IPS-20b (cell line): ENCODE measurements around the gene C1QA.

Experiments used
- H3K27ac ChIP-seq: one replicate; pipeline ENCODE4 v1.5.1; 2013; ENCODE audit warnings: low read length
- H3K27me3 ChIP-seq: 2 replicates; pipeline ENCODE4 v1.6.1; 2013; ENCODE audit warnings: mild to moderate bottlenecking, low read length, inconsistent platforms; ENCODE audit not compliant: insufficient read depth
- H3K36me3 ChIP-seq: 2 replicates; pipeline ENCODE4 v1.6.1; 2013; ENCODE audit warnings: low read depth, mild to moderate bottlenecking, inconsistent platforms, low read length, moderate library complexity; ENCODE audit not compliant: insufficient read depth
- H3K4me1 ChIP-seq: 2 replicates; pipeline ENCODE4 v1.6.1; 2013; ENCODE audit warnings: mild to moderate bottlenecking, control low read depth, inconsistent platforms, low read length, moderate library complexity; ENCODE audit not compliant: insufficient read depth
- H3K4me3 ChIP-seq: 2 replicates; pipeline ENCODE4 v1.5.1; 2013; ENCODE audit warnings: mild to moderate bottlenecking, low read length, inconsistent platforms
- H3K9ac ChIP-seq: 2 replicates; pipeline ENCODE4 v1.6.1; 2013; ENCODE audit warnings: low read depth, mild to moderate bottlenecking, inconsistent platforms, low read length, moderate library complexity
- H3K9me3 ChIP-seq: 2 replicates; pipeline ENCODE4 v1.6.1; 2013; ENCODE audit warnings: mild to moderate bottlenecking, low read depth, low read length, inconsistent platforms; ENCODE audit not compliant: insufficient read depth

Gene C1QA

GRCh38 chr1:22600071-22600816, 36.2 kb upstream of the C1QA start:
- Histone ChIP-seq H3K4me3 (no peak overlapping the region), H3K27me3 (peaks cover 18% of the 10 kb centered on the region), H3K9me3 (no peaks in the 10 kb centered on the region), H3K36me3 (no peaks in the 10 kb centered on the region), H3K27ac (no peak overlapping the region), H3K9ac (no peak overlapping the region), H3K4me1 (no peaks in the 10 kb centered on the region)

DNA sequence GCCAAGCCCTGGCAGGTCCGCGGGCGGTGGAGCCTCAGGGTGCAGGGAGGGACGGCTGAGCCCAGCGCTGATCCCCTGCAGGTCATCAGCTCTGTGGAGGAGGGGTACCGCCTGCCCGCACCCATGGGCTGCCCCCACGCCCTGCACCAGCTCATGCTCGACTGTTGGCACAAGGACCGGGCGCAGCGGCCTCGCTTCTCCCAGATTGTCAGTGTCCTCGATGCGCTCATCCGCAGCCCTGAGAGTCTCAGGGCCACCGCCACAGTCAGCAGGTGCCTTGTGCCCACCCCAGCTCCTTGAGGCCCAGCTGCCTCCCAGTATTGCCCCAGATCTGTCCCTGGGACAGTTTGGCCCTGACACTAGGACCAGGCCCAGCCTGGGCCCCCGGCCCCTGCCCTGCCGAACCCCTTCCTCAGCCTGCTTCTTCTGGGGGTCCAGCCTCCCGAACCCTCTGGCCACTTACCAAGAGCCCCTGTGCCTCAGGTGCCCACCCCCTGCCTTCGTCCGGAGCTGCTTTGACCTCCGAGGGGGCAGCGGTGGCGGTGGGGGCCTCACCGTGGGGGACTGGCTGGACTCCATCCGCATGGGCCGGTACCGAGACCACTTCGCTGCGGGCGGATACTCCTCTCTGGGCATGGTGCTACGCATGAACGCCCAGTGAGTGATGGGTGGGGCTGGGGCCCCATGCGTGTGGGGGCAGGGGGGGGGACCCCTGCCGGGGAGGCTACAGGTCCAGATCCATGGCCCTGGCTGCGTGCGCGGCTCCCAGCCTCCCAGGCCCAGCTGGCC, 35.4 kb upstream of the C1QA start:
- Histone ChIP-seq H3K9ac (no peak overlapping the region), H3K27me3 (peaks cover 26% of the 10 kb centered on the region), H3K4me3 (no peak overlapping the region), H3K4me1 (no peaks in the 10 kb centered on the region), H3K36me3 (no peaks in the 10 kb centered on the region), H3K27ac (no peak overlapping the region), H3K9me3 (no peaks in the 10 kb centered on the region)

GRCh38 chr1:22601610-22602009, 34.8 kb upstream of the C1QA start:
- peaks cover 29% of the 10 kb centered on the region for H3K27me3 ChIP-seq
- no peaks in the 10 kb centered on the region for H3K36me3 ChIP-seq
- H3K9me3 ChIP-seq, result no peaks in the 10 kb centered on the region

GRCh38 chr1:22602060-22602740, 34.2 kb upstream of the C1QA start:
- Histone ChIP-seq H3K27me3 (peaks cover 33% of the 10 kb centered on the region), H3K36me3 (no peaks in the 10 kb centered on the region), H3K9me3 (no peaks in the 10 kb centered on the region), H3K27ac (no peak overlapping the region), H3K4me3 (no peak overlapping the region), H3K4me1 (no peaks in the 10 kb centered on the region), H3K9ac (no peak overlapping the region)

More at GRCh38 chr1:22601610-22602009, 34.8 kb upstream of the C1QA start:
- no peak overlapping the region for H3K9ac ChIP-seq
- H3K4me1 ChIP-seq, result no peaks in the 10 kb centered on the region
- H3K4me3 ChIP-seq, result no peak overlapping the region
- no peak overlapping the region for H3K27ac ChIP-seq

DNA sequence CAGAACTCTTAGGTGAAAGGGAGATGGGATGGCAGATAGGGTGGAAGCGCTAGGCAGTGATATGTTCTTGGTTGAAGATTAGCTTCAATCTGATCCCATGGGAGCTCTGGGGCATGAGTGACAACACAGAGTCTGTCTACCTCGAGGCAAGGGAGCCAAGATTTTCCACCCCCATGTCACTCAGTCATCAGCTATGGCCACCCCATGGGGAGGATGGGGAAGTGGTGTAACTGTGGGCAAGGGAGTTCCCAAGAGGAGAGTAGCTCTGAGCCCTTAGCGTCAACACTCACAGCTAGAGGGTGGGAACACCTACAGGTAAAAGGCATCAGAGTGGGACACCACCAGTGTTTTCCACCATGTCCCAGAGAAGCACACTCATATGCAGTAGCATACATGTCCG, 30.3 kb upstream of the C1QA start:
- peaks cover 64% of the 10 kb centered on the region for H3K27me3 ChIP-seq
- H3K9me3 ChIP-seq, result no peaks in the 10 kb centered on the region
- no peak overlapping the region for H3K4me3 ChIP-seq
- no peak overlapping the region for H3K9ac ChIP-seq
- no peak overlapping the region for H3K27ac ChIP-seq
- no peaks in the 10 kb centered on the region; the same call in 1 of the 2 replicates for H3K4me1 ChIP-seq
- no peaks in the 10 kb centered on the region for H3K36me3 ChIP-seq

DNA sequence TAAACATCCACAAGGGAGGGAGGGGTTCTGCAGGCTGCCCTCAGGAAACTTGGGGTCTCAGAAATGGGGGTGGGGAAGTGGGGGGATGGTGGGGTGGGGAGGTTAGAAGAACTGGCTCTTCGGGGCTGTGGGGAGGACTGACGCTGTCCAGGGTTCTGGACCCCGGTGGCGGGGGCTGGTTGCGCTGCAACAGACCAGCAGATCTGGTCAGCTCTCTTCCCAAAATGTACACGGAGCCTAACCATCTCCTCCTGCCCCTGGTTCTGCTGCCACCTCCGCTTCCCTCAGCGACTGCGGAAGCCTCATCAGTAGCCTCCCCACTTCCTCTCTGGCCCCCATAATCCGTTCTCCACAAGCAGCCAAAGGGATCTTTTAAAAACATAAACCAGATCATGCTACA, 29.3 kb upstream of the C1QA start:
- Histone ChIP-seq H3K36me3 (no peaks in the 10 kb centered on the region), H3K9ac (no peak overlapping the region), H3K27me3 (peaks cover 64% of the 10 kb centered on the region), H3K4me1 (no peaks in the 10 kb centered on the region; the same call in 1 of the 2 replicates), H3K9me3 (no peaks in the 10 kb centered on the region), H3K27ac (no peak overlapping the region), H3K4me3 (no peak overlapping the region)

- no peaks in the 10 kb centered on the region; the same call in 1 of the 2 replicates for H3K4me1 ChIP-seq
- no peaks in the 10 kb centered on the region for H3K9me3 ChIP-seq
- no peak overlapping the region for H3K4me3 ChIP-seq
- no peaks in the 10 kb centered on the region for H3K36me3 ChIP-seq
- H3K27ac ChIP-seq, result no peak overlapping the region
- no peak overlapping the region for H3K9ac ChIP-seq
- peaks cover 64% of the 10 kb centered on the region for H3K27me3 ChIP-seq
Measured at GRCh38 chr1:22608361-22608760, 28.1 kb upstream of the C1QA start.

- peaks cover 60% of the 10 kb centered on the region for H3K27me3 ChIP-seq
- H3K4me1 ChIP-seq, result no peaks in the 10 kb centered on the region; the same call in 1 of the 2 replicates
- H3K27ac ChIP-seq, result no peak overlapping the region
- H3K4me3 ChIP-seq, result no peak overlapping the region
- no peak overlapping the region for H3K9ac ChIP-seq
- no peaks in the 10 kb centered on the region for H3K36me3 ChIP-seq
- H3K9me3 ChIP-seq, result no peaks in the 10 kb centered on the region
Measured at GRCh38 chr1:22609291-22609690, 27.1 kb upstream of the C1QA start.

DNA sequence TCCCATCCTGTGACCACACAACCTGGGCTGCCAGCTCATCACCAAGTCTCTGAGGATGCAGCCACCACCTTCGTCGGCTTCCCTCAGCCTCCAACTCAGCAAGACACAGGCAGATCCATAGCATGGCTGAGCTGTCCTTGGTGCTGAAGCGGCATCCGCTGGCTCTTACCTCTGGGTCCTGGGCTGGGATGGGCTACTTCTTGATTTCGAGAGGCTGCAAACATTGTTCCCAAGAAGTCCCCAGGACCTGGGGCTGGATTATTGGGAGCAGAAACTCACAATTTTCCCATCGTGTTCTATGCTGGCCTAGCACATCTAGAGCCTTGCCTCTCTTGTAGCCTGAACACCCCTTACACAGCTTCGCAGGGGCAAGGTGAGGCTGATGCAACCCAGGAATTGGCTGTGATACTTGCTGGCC, 24.9 kb upstream of the C1QA start:
- Histone ChIP-seq H3K4me1 (no peaks in the 10 kb centered on the region; the same call in 1 of the 2 replicates), H3K27me3 (peaks cover 43% of the 10 kb centered on the region), H3K9ac (no peak overlapping the region), H3K9me3 (no peaks in the 10 kb centered on the region), H3K36me3 (no peaks in the 10 kb centered on the region), H3K4me3 (no peak overlapping the region), H3K27ac (no peak overlapping the region)

GRCh38 chr1:22612671-22613571, 23.5 kb upstream of the C1QA start:
- Histone ChIP-seq H3K9ac (no peak overlapping the region), H3K27ac (no peak overlapping the region), H3K9me3 (no peaks in the 10 kb centered on the region), H3K27me3 (peaks cover 32% of the 10 kb centered on the region), H3K4me1 (no peaks in the 10 kb centered on the region; the same call in 1 of the 2 replicates), H3K36me3 (no peaks in the 10 kb centered on the region), H3K4me3 (no peak overlapping the region)

GRCh38 chr1:22613572-22613918, 22.9 kb upstream of the C1QA start:
- Histone ChIP-seq H3K27ac (no peak overlapping the region), H3K9me3 (no peaks in the 10 kb centered on the region), H3K9ac (no peak overlapping the region), H3K4me3 (no peak overlapping the region), H3K27me3 (peaks cover 26% of the 10 kb centered on the region), H3K36me3 (no peaks in the 10 kb centered on the region), H3K4me1 (no peaks in the 10 kb centered on the region; the same call in 1 of the 2 replicates)
